Hematopoietic multipotent progenitor cell treated with erythropoietin and hydrocortisone succinate and interleukin-3 and kit ligand, for 6 days (in vitro differentiated cells): Measurements from ENCODE around the gene GRIK1.

Experiments
- DNase-seq: peaks from one replicate; pipeline ENCODE4 v3.0.0-alpha.2; 2015

The GRIK1 gene

GRCh38 chr21:29712818-29713217 lies 227.0 kb downstream of the GRIK1 start:
- no peak for DNase-seq

DNA sequence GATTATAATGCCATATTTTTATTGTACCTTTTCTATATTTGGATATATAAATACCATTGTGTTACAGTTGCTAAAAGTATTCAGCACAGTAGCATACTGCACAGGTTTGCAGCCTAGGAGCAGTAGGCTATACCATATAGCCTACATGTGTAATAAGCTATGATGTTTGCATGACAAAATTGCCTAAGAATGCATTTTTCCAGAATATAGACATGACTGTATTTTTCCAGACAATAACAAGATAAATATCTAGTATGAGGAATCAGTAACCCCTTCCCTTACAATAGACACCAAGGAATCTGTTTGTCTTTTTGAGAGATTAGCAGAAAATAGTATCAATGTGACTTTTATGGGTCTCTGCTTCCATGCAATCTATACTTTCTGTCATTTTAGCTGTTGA lies 228.6 kb downstream of the GRIK1 start:
- DNase-seq = no peak

- DNase-seq = no peak
These were observed 229.3 kb downstream of the GRIK1 start for GRCh38 chr21:29710498-29710897.

DNA sequence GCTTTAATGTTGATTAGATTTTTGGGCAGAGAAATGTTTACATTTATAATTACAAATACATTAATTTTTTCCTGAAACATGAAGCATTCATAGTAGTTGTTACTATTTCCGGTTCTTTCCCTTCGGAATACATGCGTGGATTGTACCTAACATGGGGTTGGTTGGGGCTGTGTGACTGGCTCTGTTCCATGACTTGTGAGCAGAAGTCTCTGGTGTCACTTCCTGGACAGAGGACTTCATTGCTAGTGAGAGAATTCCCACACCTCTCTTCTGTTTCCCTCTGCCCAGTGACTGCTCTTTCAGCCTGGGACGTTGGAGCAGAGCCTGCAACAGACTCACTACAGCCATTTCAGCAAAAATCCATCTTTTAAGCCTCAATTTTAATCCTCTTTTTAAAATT lies 231.4 kb downstream of the GRIK1 start:
- DNase-seq = no peak

- DNase-seq = no peak
These were observed 235.1 kb downstream of the GRIK1 start for GRCh38 chr21:29704719-29705118.

GRCh38 chr21:29701676-29702075 lies 238.1 kb downstream of the GRIK1 start:
- no peak for DNase-seq

DNA sequence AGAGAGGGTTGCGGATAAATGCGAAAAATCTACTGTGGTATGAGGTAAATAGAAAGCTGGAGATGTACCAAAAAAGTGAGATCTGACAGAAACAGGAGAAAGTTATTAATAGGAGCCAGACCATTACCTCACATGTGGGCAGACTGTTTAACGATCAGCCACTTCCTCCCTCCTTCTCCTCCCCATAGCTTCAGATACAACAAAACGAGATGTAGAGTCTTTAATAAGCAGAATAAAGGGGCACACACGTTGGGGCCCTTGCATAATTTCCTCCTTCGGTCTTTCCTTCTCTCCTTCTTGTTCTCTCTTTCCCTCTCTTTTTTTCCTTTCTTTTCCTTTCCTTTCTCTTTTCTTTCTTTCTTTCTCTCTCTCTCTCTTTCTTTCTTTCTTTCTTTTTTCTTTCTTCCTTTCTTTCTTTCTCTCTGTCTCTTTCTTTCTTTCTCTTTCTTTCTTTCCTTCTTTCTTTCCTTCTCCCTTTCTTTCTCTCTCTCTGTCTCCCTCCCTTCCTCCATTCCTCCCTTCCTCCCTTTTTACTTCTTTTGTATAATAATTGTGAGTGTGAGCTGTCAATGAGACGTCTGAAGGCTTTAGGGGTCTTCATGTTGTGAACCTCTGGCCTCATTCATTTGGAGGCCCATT lies 242.1 kb downstream of the GRIK1 start:
- peak; percentile 18 for DNase-seq

DNA sequence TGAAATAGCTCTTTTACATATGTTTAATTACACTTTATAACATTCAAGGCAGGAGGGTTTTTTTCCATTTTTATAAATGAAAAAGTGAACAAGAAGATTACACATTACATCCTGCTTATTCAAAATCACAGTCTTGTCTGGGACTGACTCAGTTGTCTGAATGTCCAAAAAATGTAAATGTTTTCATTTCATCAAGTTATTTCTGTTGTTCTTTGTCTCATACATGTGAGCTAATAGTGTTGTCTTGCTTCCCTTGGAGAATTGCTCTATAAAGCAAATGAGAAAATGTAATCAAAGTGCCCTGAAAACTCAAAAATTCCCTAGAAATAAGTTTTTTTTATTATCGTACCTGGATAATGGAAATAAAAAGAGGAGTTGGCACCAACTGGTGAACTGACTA lies 242.9 kb downstream of the GRIK1 start:
- no peak for DNase-seq

DNA sequence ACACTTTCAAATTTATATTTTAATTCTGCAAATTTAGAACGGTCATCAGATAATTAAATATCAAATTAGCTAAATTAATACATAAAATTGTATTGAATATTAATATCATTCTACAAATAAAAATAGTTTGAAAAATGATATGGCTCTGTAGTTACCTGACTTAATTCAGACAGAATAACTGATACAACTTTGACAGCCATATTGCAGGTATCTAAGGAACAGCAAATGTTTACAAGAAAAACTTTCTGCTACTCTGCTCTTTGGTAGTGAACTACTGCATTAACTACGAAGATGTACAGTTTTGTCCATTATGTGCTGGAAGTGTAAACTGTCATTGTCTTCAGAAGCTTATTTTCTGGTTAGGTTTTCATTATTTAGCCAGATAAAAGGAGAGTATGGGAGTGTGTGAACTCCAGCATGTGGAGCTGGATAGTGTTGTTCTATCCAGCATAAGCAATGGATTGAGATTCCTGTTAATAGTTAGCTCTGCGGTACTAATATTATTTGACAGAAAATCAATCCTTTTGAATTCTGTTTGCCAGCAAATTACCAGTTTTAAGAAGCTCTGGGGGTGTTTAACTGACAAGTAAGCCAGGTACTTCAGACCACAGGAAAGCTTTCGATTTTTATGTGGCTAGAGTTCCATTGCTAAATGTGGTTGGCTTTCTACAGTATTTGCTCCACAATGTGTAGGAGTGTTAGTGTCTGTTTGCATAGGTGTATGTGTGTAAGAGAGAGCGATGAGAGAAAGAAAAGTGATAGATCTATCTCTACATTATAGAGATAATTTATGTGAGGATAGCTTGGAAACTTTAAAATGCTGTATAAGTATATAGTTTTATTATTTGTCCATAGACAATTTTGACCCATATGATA lies 247.9 kb downstream of the GRIK1 start:
- no peak for DNase-seq

DNA sequence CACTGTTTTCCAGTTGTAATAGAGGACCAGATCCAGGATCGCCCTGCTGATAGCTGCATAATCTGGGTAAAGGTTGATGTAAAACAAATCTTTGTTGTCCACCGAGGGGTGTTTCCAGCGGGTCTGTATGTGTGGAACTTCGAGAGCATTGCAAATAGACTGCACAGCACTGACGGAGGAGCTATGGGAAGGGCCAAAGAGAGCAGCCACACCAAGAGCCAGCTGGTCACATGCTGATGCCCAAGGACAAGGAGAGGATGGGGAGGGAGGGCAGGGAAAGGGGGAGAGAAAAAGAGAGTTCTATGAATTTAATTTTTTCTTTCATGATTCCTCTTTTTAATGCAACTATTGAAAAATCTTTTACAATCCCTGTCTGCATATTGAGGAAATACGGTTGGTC lies 250.0 kb downstream of the GRIK1 start:
- DNase-seq = no peak

DNA sequence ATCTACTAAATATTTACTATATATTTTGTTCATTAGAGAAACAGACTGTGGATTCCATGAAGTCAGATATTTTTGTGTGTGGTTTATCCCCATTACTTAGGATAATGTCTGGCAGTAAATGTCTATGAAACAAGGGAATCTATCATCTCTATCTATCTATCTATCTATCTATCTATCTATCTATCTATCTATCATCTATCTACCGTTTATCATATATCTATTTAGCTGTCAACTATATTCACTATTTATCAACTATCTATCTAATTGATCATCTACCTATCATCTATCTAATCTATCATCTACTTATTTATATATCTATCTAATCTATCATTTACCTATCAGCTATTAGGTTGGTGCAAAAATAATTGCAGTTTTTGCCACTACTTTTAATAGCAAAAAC lies 255.7 kb downstream of the GRIK1 start:
- no peak for DNase-seq

GRCh38 chr21:29682800-29683199 lies 257.0 kb downstream of the GRIK1 start:
- DNase-seq = no peak

DNA sequence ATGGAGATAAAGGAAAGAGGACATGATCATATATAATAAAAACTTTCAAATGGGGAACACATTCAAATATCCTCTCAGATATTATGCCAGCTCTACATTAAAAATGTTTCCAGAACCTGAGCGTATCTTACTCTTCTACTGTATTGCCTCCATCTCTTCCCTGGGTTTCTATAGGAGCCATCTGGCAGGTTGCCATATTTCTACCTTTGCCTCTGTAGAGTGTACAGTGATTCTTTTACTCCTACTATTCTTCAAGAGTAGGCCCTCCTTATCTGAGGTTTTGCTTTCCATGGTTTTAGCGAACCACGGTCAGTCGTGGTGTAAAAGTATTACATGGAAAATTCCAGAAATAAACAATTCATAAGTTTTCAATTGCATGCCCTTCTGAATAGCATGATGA lies 259.5 kb downstream of the GRIK1 start:
- DNase-seq = no peak

DNA sequence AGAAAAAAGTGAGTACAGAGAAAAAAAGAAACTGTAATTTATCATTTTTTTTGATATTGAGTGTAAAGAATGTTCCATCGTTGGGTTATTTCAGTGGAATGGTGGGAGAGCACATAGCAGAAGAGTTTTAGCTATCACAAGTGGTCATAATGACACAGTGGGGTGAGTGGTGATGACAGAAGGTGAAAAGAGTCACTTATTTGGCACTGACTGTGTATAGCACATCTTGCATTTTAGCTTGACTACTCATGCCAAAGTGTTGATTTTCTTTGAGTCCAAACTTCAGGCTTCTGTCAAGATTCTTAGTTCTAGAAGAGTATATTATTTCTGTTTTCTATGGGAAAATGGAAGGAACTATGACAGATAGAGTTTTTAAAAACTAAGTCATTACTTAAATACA lies 261.2 kb downstream of the GRIK1 start:
- no peak for DNase-seq

DNA sequence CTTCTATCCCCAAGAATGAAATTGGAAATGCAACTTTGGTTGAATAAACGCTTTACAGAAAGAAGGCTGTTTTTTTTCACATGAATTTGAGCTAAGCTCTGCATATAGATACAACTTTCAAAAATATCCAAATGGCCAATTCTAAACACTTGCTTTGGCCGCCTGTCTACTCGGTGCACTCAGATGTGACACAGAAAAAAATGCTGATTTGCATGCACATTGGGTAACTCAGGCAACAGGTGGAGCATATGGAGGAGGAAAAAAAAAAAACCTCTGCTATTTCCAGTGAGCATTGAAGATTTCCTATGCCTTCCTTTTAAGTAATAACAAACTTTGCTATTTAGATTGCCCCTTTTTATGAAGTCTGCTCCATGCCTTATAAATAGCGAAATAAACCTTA lies 262.5 kb downstream of the GRIK1 start:
- DNase-seq = no peak

- DNase-seq = no peak
These were observed 263.4 kb downstream of the GRIK1 start for GRCh38 chr21:29676395-29676794.

- no peak for DNase-seq
These were observed 264.3 kb downstream of the GRIK1 start for GRCh38 chr21:29675451-29675850.

- DNase-seq = no peak
These were observed 265.5 kb downstream of the GRIK1 start for GRCh38 chr21:29674343-29674742.

GRCh38 chr21:29673096-29673610 lies 266.6 kb downstream of the GRIK1 start:
- DNase-seq = no peak

DNA sequence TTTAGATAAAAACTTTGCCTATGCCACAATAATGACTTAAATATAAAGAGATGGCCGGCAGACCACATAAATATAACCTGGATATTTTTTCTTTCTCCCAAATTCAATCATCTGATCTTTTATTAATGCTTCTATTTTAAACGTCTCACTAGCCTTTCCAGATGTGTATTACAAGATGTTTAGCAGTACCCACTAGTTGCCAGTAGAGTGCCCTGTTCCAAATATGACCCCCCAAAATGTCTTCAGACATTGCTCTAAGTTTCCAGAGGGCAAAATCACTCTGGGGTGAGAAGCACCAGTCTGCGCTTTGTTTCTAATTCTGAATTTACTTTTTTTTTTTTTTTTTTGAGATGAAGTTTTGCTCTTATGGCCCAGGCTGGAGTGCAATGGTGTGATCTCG lies 268.1 kb downstream of the GRIK1 start:
- peak; percentile 24 for DNase-seq

GRCh38 chr21:29670228-29670627 lies 269.6 kb downstream of the GRIK1 start:
- DNase-seq = no peak

DNA sequence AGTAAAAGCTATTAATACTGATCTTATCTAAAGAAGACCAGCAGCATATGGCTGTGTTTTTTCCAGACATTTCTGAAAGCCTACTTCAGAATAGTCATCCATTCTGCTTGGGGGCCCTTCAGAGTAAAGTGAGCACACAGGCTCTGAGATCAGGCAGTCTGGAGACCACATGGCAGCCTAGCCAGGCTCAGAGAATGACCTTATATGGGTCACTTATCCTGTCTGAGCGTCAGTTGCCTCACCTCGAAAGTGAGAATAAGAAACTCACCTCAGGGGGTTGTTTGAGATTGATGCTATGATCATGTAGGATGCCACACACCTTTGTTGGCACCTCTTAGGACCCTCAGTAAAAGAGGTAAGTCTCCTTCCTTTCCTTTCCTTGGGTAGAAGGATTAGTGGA lies 270.4 kb downstream of the GRIK1 start:
- DNase-seq = no peak

- DNase-seq = no peak
These were observed 272.1 kb downstream of the GRIK1 start for GRCh38 chr21:29667651-29668050.

DNA sequence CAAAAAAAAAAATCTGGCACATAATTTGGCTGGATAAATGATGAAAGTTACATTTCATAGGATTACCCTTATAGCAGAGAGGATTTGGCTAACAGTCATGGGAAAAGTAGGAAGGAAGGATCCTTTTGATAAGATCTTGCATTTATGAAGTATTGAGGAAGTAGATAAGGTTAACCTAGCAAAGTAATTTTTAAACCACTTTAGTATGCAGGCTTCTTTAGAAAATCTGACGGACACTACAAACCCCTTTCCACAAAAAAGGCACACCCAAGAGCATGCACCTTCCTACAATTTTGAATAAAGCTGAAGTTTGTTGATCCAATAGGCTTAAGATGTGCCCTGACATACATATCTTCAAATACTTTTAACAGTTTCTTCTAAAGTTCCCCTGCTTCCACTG lies 275.2 kb downstream of the GRIK1 start:
- DNase-seq = no peak
